DND-41 (cell line): ENCODE results near the gene FGF14.

Experiments
- ATAC-seq: fragments of 200-7000 bp; cut with Tn5 transposase; 3 replicates; pipeline ENCODE4 v1.9.1; 2021; ENCODE audit warnings: low read depth; ENCODE audit not compliant: insufficient read depth
- DNase-seq: peaks from one replicate; pipeline ENCODE4 v3.0.0-alpha.2; 2020
- H2AFZ ChIP-seq: 2 replicates; pipeline ENCODE4 v1.6.0; 2012; ENCODE audit warnings: low read depth, low read length
- H3K27ac ChIP-seq: 2 replicates; pipeline ENCODE4 v1.5.1; 2012; ENCODE audit warnings: low read length, inconsistent platforms
- H3K27me3 ChIP-seq: fragments of 200-600 bp; sonication (generic); 2 replicates; pipeline ENCODE4 v1.6.0; 2012; ENCODE audit warnings: low read length, mild to moderate bottlenecking, inconsistent platforms; ENCODE audit not compliant: insufficient read depth, poor library complexity
- H3K36me3 ChIP-seq: 2 replicates; pipeline ENCODE4 v1.5.1; 2012; ENCODE audit warnings: low read length, inconsistent platforms; ENCODE audit not compliant: insufficient read depth
- H3K4me1 ChIP-seq: 2 replicates; pipeline ENCODE4 v1.5.1; 2012; ENCODE audit warnings: mild to moderate bottlenecking, low read length; ENCODE audit not compliant: insufficient read depth
- H3K4me2 ChIP-seq: 2 replicates; pipeline ENCODE4 v1.6.0; 2012; ENCODE audit warnings: mild to moderate bottlenecking, moderate library complexity, low read length, inconsistent platforms; ENCODE audit not compliant: insufficient read depth
- H3K4me3 ChIP-seq, 2 experiments: fragments of 200-600 bp in 1 of 2; shearing (Covaris generic) in 1 of 2; 2 replicates each; pipeline ENCODE4 v1.5.1; 2012 to 2016; ENCODE audit warnings: inconsistent platforms in 2 of 2, low read length in 2 of 2, mild to moderate bottlenecking in 2 of 2, low read depth in 1 of 2, moderate library complexity in 1 of 2
- H3K79me2 ChIP-seq: 2 replicates; pipeline ENCODE4 v1.6.0; 2012; ENCODE audit warnings: low read length, inconsistent platforms; ENCODE audit not compliant: insufficient read depth
- H3K9ac ChIP-seq: 2 replicates; pipeline ENCODE4 v1.6.0; 2012; ENCODE audit warnings: low read depth, mild to moderate bottlenecking, inconsistent platforms, low read length, moderate library complexity
- H3K9me3 ChIP-seq: 2 replicates; pipeline ENCODE4 v1.5.1; 2012; ENCODE audit warnings: low read length, moderate library complexity, mild to moderate bottlenecking, inconsistent platforms; ENCODE audit not compliant: insufficient read depth, severe bottlenecking
- H4K20me1 ChIP-seq: 2 replicates; pipeline ENCODE4 v1.6.0; 2012; ENCODE audit warnings: low read length; ENCODE audit not compliant: insufficient read depth
- EZH2 ChIP-seq: IDR thresholded peaks from 3 replicates; pipeline ENCODE4 v1.6.1; 2012; ENCODE audit warnings: borderline replicate concordance, low read depth, mild to moderate bottlenecking, moderate library complexity, low read length, inconsistent platforms; ENCODE audit not compliant: severe bottlenecking
- TF ChIP-seq, protein P1 (sequence below): IDR thresholded peaks from 2 replicates; pipeline ENCODE4 v1.5.1; 2012; ENCODE audit warnings: borderline replicate concordance, low read length, moderate library complexity, mild to moderate bottlenecking; ENCODE audit not compliant: poor library complexity, severe bottlenecking; ENCODE audit errors: extremely low read depth

FGF14 gene

DNA sequence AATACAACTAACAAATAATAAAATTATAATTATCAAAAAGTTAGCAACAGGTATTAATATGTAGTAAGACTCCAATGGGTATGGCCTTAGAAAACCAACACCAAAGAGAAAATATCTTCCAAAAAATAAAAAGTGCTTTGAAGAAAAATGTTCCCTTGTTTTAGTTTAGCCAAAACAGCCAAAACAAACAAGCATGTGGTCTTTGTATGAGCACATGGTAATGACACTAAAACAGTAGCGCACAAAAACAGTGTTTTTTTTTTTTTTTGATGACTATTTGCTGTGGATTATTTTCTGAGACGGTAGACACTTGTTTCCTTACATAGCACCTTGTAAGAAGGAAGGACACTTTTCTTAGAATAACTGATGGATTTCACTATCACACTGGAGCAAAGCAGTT lies 490.1 kb downstream of the FGF14 start:
- H4K20me1 ChIP-seq = no peaks in the 10 kb centered on the region

DNA sequence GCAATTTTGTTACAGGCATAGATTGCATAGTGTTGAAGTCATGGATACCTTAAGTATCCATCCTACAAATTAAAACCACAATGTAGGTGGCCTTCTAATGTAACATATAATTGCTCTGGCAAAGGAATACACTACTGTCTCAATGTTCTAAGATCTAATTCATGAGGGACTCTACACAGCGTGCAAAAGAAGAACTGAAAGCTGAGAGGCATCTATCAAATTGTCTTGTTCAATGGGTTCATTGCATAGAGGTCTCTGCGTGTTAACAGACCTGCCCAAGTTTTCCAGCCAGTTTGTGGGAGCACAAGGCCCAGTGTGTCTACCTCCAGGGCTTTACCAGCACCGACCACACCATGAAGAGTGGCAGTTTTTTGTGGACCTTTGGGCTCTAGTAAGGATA lies 498.0 kb downstream of the FGF14 start:
- TF ChIP-seq, protein P1, sequence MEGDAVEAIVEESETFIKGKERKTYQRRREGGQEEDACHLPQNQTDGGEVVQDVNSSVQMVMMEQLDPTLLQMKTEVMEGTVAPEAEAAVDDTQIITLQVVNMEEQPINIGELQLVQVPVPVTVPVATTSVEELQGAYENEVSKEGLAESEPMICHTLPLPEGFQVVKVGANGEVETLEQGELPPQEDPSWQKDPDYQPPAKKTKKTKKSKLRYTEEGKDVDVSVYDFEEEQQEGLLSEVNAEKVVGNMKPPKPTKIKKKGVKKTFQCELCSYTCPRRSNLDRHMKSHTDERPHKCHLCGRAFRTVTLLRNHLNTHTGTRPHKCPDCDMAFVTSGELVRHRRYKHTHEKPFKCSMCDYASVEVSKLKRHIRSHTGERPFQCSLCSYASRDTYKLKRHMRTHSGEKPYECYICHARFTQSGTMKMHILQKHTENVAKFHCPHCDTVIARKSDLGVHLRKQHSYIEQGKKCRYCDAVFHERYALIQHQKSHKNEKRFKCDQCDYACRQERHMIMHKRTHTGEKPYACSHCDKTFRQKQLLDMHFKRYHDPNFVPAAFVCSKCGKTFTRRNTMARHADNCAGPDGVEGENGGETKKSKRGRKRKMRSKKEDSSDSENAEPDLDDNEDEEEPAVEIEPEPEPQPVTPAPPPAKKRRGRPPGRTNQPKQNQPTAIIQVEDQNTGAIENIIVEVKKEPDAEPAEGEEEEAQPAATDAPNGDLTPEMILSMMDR = no peak
- no peak for TF ChIP-seq EZH2
- H2AFZ ChIP-seq = no peak overlapping the region
- no peak for DNase-seq
- H4K20me1 ChIP-seq = no peaks in the 10 kb centered on the region
- ATAC-seq = no peak
- no peaks in the 10 kb centered on the region for H3K79me2 ChIP-seq
- H3K27me3 ChIP-seq = no peaks in the 10 kb centered on the region
- H3K4me1 ChIP-seq = no peaks in the 10 kb centered on the region
- H3K9me3 ChIP-seq = no peaks in the 10 kb centered on the region
- no peak overlapping the region for H3K27ac ChIP-seq
- no peak overlapping the region for H3K9ac ChIP-seq
- H3K4me2 ChIP-seq = no peak overlapping the region
- H3K36me3 ChIP-seq = no peaks in the 10 kb centered on the region
- no peak overlapping the region for H3K4me3 ChIP-seq

More for the DNA sequence above, 490.1 kb downstream of the FGF14 start:
- Histone ChIP-seq H3K27me3 (no peaks in the 10 kb centered on the region), H3K4me2 (no peak overlapping the region), H2AFZ (no peak overlapping the region), H3K79me2 (no peaks in the 10 kb centered on the region), H3K9me3 (no peaks in the 10 kb centered on the region), H3K27ac (no peak overlapping the region), H3K36me3 (no peaks in the 10 kb centered on the region), H3K4me3 (no peak overlapping the region), H3K9ac (no peak overlapping the region), H3K4me1 (no peaks in the 10 kb centered on the region)
- no peak for DNase-seq
- no peak for ATAC-seq
- TF ChIP-seq, protein P1 = no peak
- TF ChIP-seq EZH2 = no peak

DNA sequence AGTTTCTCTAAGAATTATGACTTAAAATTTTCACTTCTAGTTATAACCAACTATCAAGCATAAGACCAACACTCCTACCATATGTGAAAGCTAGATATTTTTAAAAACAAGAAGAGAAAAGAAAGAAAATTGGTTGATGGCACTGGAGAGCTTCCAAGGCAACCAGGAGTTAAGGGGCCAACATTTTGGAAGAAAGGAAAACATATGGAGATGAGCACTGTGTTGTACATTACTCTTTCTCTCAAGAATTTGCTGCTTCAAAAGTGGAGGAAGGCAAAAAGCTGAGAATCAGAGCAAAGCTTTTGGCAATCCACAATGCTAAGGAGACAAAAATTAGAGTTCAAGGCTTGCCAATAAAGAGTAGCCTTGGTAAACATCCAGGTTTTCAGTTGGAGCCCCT lies 503.2 kb downstream of the FGF14 start:
- H3K4me2 ChIP-seq = no peak overlapping the region
- no peak for DNase-seq

More for the DNA sequence above, 503.2 kb downstream of the FGF14 start:
- no peaks in the 10 kb centered on the region for H4K20me1 ChIP-seq
- no peaks in the 10 kb centered on the region for H3K36me3 ChIP-seq
- H3K27me3 ChIP-seq = no peaks in the 10 kb centered on the region
- no peak overlapping the region for H3K4me3 ChIP-seq
- H3K9me3 ChIP-seq = no peaks in the 10 kb centered on the region
- TF ChIP-seq, protein P1 = no peak
- no peak for TF ChIP-seq EZH2
- H3K79me2 ChIP-seq = no peaks in the 10 kb centered on the region
- H2AFZ ChIP-seq = no peak overlapping the region
- H3K4me1 ChIP-seq = no peaks in the 10 kb centered on the region
- no peak overlapping the region for H3K9ac ChIP-seq
- H3K27ac ChIP-seq = no peak overlapping the region
- ATAC-seq = no peak
